B cell (primary cell): Measurements from ENCODE around the gene GRB10. TPM values are rescaled to one million over a fixed set of nuclear protein-coding genes. Genes with fewer than 3 reads are reported as not detected.

Source experiments
- ATAC-seq: fragments of 200-7000 bp; cut with Tn5 transposase; one replicate; pipeline ENCODE4 v1.10.0; 2021; ENCODE audit warnings: low read depth, mild to moderate bottlenecking, moderate number of reproducible peaks, moderate library complexity
- CTCF ChIA-PET: fragments of 350-600 bp; sonication (Branson Sonifier 250); formaldehyde crosslinking; loops from one replicate; lab custom pipeline; 2021; ENCODE audit warnings: antibody characterized with exemption, inconsistent platforms; lab: Charles Lee
- POLR2A ChIA-PET: fragments of 350-600 bp; sonication (Branson Sonifier 250); formaldehyde crosslinking; loops from one replicate; lab custom pipeline; 2021; ENCODE audit warnings: antibody characterized with exemption; lab: Charles Lee
- DNase-seq: peaks from one replicate; pipeline ENCODE4 v3.0.0; 2013
- H2AFZ ChIP-seq: 2 replicates; pipeline ENCODE4 v1.6.1; 2012; ENCODE audit warnings: mild to moderate bottlenecking, low read depth, low read length; ENCODE audit not compliant: insufficient read depth, poor library complexity, severe bottlenecking
- H3K27ac ChIP-seq, 2 donors: 1 replicate in 1 of 2; 2 replicates in 1 of 2; pipeline ENCODE4 v1.5.1; 2012 to 2013; ENCODE audit warnings: low read length in 2 of 2, mild to moderate bottlenecking in 2 of 2, moderate library complexity in 1 of 2
- H3K27me3 ChIP-seq, 4 experiments: fragments of 200-600 bp in 1 of 4; sonication (generic) in 1 of 4; replicated peaks in 1 of 4; 1 replicate in 2 of 4; 2 replicates in 2 of 4; pipeline versions ENCODE4 v1.6.1 to v1.7.0; 2013 to 2016; ENCODE audit warnings: low read length in 3 of 4, mild to moderate bottlenecking in 2 of 4, mixed read lengths in 1 of 4, moderate library complexity in 1 of 4; ENCODE audit not compliant: insufficient read depth in 4 of 4, control insufficient read depth in 3 of 4; ENCODE audit errors: control extremely low read depth in 1 of 4
- H3K36me3 ChIP-seq, 2 experiments: replicated peaks in 1 of 2; 1 replicate in 1 of 2; 2 replicates in 1 of 2; pipeline versions ENCODE4 v1.6.1 to v1.7.1; 2013; ENCODE audit warnings: low read length in 1 of 2; ENCODE audit not compliant: insufficient read depth in 2 of 2, control insufficient read depth in 1 of 2; ENCODE audit errors: control extremely low read depth in 1 of 2, extremely low read depth in 1 of 2
- H3K4me1 ChIP-seq, 2 donors: fragments of 200-600 bp in 1 of 2; sonication (generic) in 1 of 2; 1 replicate in 1 of 2; 2 replicates in 1 of 2; pipeline versions ENCODE4 v1.5.1 to v1.6.1; 2013 to 2017; ENCODE audit warnings: low read length in 2 of 2; ENCODE audit not compliant: control insufficient read depth in 2 of 2, insufficient read depth in 2 of 2
- H3K4me2 ChIP-seq: replicated peaks from 2 replicates; pipeline ENCODE3; 2012; ENCODE audit warnings: mild to moderate bottlenecking, low read depth, low read length; ENCODE audit not compliant: poor library complexity, severe bottlenecking
- H3K4me3 ChIP-seq, 5 experiments: fragments of 200-600 bp in 1 of 5; sonication (generic) in 1 of 5; 1 replicate in 3 of 5; 2 replicates in 2 of 5; pipeline versions ENCODE4 v1.5.1 to v1.7.0; 2011 to 2016; ENCODE audit warnings: low read length in 4 of 5, mild to moderate bottlenecking in 4 of 5, low read depth in 2 of 5, control low read depth in 1 of 5, moderate library complexity in 1 of 5; ENCODE audit not compliant: insufficient read depth in 1 of 5; ENCODE audit errors: control extremely low read depth in 1 of 5, extremely low read depth in 1 of 5
- H3K79me2 ChIP-seq: fragments of 200-600 bp; sonication (generic); one replicate; pipeline ENCODE4 v1.6.0; 2016; ENCODE audit warnings: low read length; ENCODE audit not compliant: control insufficient read depth, insufficient read depth
- H3K9ac ChIP-seq: fragments of 200-600 bp; sonication (generic); 2 replicates; pipeline ENCODE4 v1.6.1; 2017; ENCODE audit warnings: mild to moderate bottlenecking, low read length, moderate library complexity
- H3K9me3 ChIP-seq, 3 donors: one replicate each; pipeline versions ENCODE4 v1.6.1 to v1.7.1; 2013; ENCODE audit warnings: low read length in 2 of 3; ENCODE audit not compliant: control insufficient read depth in 2 of 3, insufficient read depth in 1 of 3; ENCODE audit errors: control extremely low read depth in 1 of 3
- H4K20me1 ChIP-seq: 2 replicates; pipeline ENCODE4 v1.6.0; 2012; ENCODE audit warnings: mild to moderate bottlenecking, low read length; ENCODE audit not compliant: insufficient read depth, control insufficient read depth, poor library complexity, severe bottlenecking
- H3K27ac Mint-ChIP-seq: one replicate; pipeline ENCODE4 v1.8.0; 2021; ENCODE audit warnings: mixed read lengths
- H3K27me3 Mint-ChIP-seq: one replicate; pipeline ENCODE4 v1.8.0; 2021; ENCODE audit warnings: mixed read lengths
- H3K4me1 Mint-ChIP-seq: one replicate; pipeline ENCODE4 v1.8.0; 2021; ENCODE audit warnings: mixed read lengths
- H3K4me3 Mint-ChIP-seq: one replicate; pipeline ENCODE4 v1.8.0; 2021; ENCODE audit warnings: mixed read lengths
- H3K9me3 Mint-ChIP-seq: one replicate; pipeline ENCODE4 v1.8.0; 2022; ENCODE audit warnings: mixed read lengths; ENCODE audit not compliant: insufficient read depth
- CTCF ChIP-seq: fragments of 200-600 bp; IDR thresholded peaks from one replicate; pipeline ENCODE4 v1.8.0; 2022; ENCODE audit warnings: antibody characterized with exemption, mild to moderate bottlenecking
- EZH2 ChIP-seq: IDR thresholded peaks from 2 replicates; pipeline ENCODE4 v1.6.1; 2012; ENCODE audit warnings: borderline replicate concordance, low read depth, mild to moderate bottlenecking, moderate library complexity, low read length; ENCODE audit not compliant: insufficient read depth, poor library complexity, severe bottlenecking
- WGBS: methylation state at CpG from one replicate; pipeline ENCODE4 v1.1.5; 2013; ENCODE audit warnings: missing lambda C conversion rate; ENCODE audit not compliant: insufficient coverage; 5-methylcytosine and 5-hydroxymethylcytosine counted together
- intact Hi-C: fragments of 100-400 bp; cut with micrococcal nuclease; formaldehyde crosslinking; loops from one replicate; pipeline ENCODE4 v1.10.0; 2022
- polyA plus RNA-seq: library from polyadenylated mRNA; depleted of rRNA; stranded (reverse); fragments of >200 nt; gene quantifications from 2 replicates; pipeline ENCODE4 v1.2.3, GENCODE V29; 2012
- total RNA-seq, 2 donors: library from RNA; stranded (reverse); fragments of 120-200 nt in 1 of 2; gene quantifications; 1 replicate in 1 of 2; 2 replicates in 1 of 2; pipeline versions ENCODE4 v1.2.3 to v1.2.4, GENCODE V29; 2013 to 2022

Gene GRB10
- total and polyA plus RNA-seq, 2 donors (not counting 1 experiment from before 2014, with no cell fraction given) = 0.04 TPM; not detected in 1

GRCh38 chr7:50674896-50675835 lies 107.5 kb downstream of the GRB10 start:
- CTCF ChIA-PET = interaction anchor here (1.1 to 1.2 kb wide), 2 partner anchors 207 to 583 kb away, joined by 7 to 9 read pairs; no protein-coding TSS in a partner anchor
- no peaks in the 10 kb centered on the region for H3K9me3 Mint-ChIP-seq
- Histone ChIP-seq H3K27me3 (no peaks in the 10 kb centered on the region), H3K27ac (no peak overlapping the region), H3K9me3 (no peaks in the 10 kb centered on the region), H2AFZ (no peak overlapping the region), H3K36me3 (no peaks in the 10 kb centered on the region), H3K4me2 (no peak overlapping the region), H3K9ac (no peak overlapping the region), H3K79me2 (no peaks in the 10 kb centered on the region), H3K4me1 (no peaks in the 10 kb centered on the region), H4K20me1 (no peaks in the 10 kb centered on the region), H3K4me3 (no peak overlapping the region)
- H3K27ac Mint-ChIP-seq = no peak overlapping the region
- TF ChIP-seq CTCF = no peak
- no peak for TF ChIP-seq EZH2
- H3K27me3 Mint-ChIP-seq = peaks cover 21% of the 10 kb centered on the region
- no peak overlapping the region for H3K4me3 Mint-ChIP-seq
- intact Hi-C loops = loop anchor here (5.0 kb wide), 1 partner anchor 558 kb away; no protein-coding TSS in a partner anchor
- ATAC-seq (no peak), DNase-seq (no peak)
- 83% methylated on average over 9 of the region's 11 CpGs for WGBS
- POLR2A ChIA-PET = interaction anchor here (1.0 kb wide), 1 partner anchor 11 kb away, joined by 4 read pairs; no protein-coding TSS in a partner anchor
- no peaks in the 10 kb centered on the region for H3K4me1 Mint-ChIP-seq

- Mint-ChIP-seq H3K4me1 (no peaks in the 10 kb centered on the region), H3K27me3 (peaks cover 22% of the 10 kb centered on the region), H3K9me3 (no peaks in the 10 kb centered on the region), H3K27ac (no peak overlapping the region), H3K4me3 (no peak overlapping the region)
- Histone ChIP-seq H4K20me1 (no peaks in the 10 kb centered on the region), H3K79me2 (no peaks in the 10 kb centered on the region), H3K36me3 (no peaks in the 10 kb centered on the region), H3K4me2 (no peak overlapping the region), H3K9me3 (no peaks in the 10 kb centered on the region), H3K4me3 (no peak overlapping the region), H3K4me1 (no peaks in the 10 kb centered on the region), H3K9ac (no peak overlapping the region), H3K27me3 (no peaks in the 10 kb centered on the region), H3K27ac (no peak overlapping the region), H2AFZ (no peak overlapping the region)
- ChIA-PET POLR2A (no interaction called here), CTCF (no interaction called here)
- intact Hi-C loops = no loop called here
- WGBS = 93% methylated on average over 9 of the region's 10 CpGs
- TF ChIP-seq EZH2 = no peak
- TF ChIP-seq CTCF = no peak
- DNase-seq = no peak
- ATAC-seq = no peak
These were observed 108.4 kb downstream of the GRB10 start for GRCh38 chr7:50674299-50674698.
